ENCODE measurements around the gene TCTN1. TPM values are rescaled to one million over a fixed set of nuclear protein-coding genes. Genes with fewer than 3 reads are reported as not detected.

TCTN1 gene
- total and polyA plus RNA-seq, 2 of the 13 experiments (the other 11 are each of a cell fraction or from before 2014, with no cell fraction given): 13.6 to 16.0 TPM

DNA sequence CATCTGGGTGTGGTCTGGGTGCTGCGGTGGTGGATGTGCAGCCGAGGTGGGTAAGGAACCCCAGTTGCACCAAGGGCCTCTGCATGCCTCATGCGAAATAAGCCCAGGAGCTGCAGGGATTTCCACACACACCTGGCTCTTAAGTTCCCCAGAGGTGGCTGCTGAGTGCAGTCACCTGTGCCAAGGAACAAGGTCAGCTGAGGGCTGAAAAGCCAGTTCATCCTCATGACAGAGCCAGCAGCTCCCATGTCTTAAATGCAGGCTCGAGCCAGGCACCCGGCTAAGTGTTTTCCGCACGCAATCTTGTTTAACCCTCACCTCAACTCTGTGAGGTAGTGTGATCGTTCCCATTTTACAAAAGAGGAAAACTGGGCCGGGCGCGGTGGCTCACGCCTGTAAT lies 65.3 kb downstream of the TCTN1 start:
- Histone ChIP-seq H3K36me3 (replicated peaks in 1 of 2; ENCODE audit: control insufficient read depth in 1 of 2, insufficient read depth in 2 of 2, low read length in 2 of 2) (no peaks in the 10 kb centered on the region), H3K9ac (ENCODE audit: insufficient read depth, low read depth, low read length) (no peak overlapping the region), H3K79me2 (ENCODE audit: insufficient read depth, low read length) (no peaks in the 10 kb centered on the region), H2AFZ (ENCODE audit: low read length) (no peak overlapping the region), H3K27me3 (ENCODE audit: control insufficient read depth in 1 of 2, insufficient read depth in 2 of 2, low read length in 2 of 2) (peaks cover 0 to 17% of the 10 kb centered on the region in 2 experiments), H3K4me3 (replicated peaks in 1 of 3; ENCODE audit: insufficient read depth in 1 of 3, low read depth in 2 of 3, low read length in 3 of 3) (no peak overlapping the region), H3K4me2 (ENCODE audit: low read depth, low read length) (no peak overlapping the region), H3K27ac (ENCODE audit: extremely low read length, insufficient read depth, low read length) (no peak overlapping the region), H4K20me1 (ENCODE audit: insufficient read depth, low read length) (no peaks in the 10 kb centered on the region), H3K9me3 (ENCODE audit: low read length) (no peaks in the 10 kb centered on the region), H3K4me1 (ENCODE audit: insufficient read depth, low read length) (peaks cover 4% of the 10 kb centered on the region)
- in situ Hi-C loops (cut with HindIII; ENCODE audit: extremely low pct_ligation_motif_present, low pct_unique_long_range_greater_than_20kb) (no loop called here), intact Hi-C loops (cut with micrococcal nuclease; ENCODE audit: unreplicated experiment) (no loop called here)
- no peak for DNase-seq (ENCODE audit: low spot score)
- no TSS peak for BruUV-seq (replicated peaks)
- ChIA-PET CTCF (ENCODE audit: low intra/inter-chr PET ratio, low total read pairs) (no interaction called here), POLR2A (no interaction called here)
- TF ChIP-seq, protein P1, sequence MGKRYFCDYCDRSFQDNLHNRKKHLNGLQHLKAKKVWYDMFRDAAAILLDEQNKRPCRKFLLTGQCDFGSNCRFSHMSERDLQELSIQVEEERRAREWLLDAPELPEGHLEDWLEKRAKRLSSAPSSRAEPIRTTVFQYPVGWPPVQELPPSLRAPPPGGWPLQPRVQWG (CRISPR knock-in tag; IDR thresholded peaks at IDR 0.05; ENCODE audit: borderline replicate concordance, low read depth): no peak
- TF ChIP-seq ZFP36L2 (CRISPR knock-in tag; IDR thresholded peaks at IDR 0.05): no peak
- no peak for TF ChIP-seq SNAI1 (CRISPR knock-in tag; IDR thresholded peaks at IDR 0.05; ENCODE audit: borderline replicate concordance)
- no peak for TF ChIP-seq GPN1 (CRISPR knock-in tag; IDR thresholded peaks at IDR 0.05; ENCODE audit: borderline replicate concordance)
- TF ChIP-seq ELF1 (CRISPR knock-in tag; IDR thresholded peaks at IDR 0.05): no peak
- no peak for TF ChIP-seq FOXA3 (CRISPR knock-in tag; IDR thresholded peaks at IDR 0.05)
- no peak for TF ChIP-seq HCFC1 (IDR thresholded peaks at IDR 0.05; ENCODE audit: low read depth, low read length)
- TF ChIP-seq, protein P2, sequence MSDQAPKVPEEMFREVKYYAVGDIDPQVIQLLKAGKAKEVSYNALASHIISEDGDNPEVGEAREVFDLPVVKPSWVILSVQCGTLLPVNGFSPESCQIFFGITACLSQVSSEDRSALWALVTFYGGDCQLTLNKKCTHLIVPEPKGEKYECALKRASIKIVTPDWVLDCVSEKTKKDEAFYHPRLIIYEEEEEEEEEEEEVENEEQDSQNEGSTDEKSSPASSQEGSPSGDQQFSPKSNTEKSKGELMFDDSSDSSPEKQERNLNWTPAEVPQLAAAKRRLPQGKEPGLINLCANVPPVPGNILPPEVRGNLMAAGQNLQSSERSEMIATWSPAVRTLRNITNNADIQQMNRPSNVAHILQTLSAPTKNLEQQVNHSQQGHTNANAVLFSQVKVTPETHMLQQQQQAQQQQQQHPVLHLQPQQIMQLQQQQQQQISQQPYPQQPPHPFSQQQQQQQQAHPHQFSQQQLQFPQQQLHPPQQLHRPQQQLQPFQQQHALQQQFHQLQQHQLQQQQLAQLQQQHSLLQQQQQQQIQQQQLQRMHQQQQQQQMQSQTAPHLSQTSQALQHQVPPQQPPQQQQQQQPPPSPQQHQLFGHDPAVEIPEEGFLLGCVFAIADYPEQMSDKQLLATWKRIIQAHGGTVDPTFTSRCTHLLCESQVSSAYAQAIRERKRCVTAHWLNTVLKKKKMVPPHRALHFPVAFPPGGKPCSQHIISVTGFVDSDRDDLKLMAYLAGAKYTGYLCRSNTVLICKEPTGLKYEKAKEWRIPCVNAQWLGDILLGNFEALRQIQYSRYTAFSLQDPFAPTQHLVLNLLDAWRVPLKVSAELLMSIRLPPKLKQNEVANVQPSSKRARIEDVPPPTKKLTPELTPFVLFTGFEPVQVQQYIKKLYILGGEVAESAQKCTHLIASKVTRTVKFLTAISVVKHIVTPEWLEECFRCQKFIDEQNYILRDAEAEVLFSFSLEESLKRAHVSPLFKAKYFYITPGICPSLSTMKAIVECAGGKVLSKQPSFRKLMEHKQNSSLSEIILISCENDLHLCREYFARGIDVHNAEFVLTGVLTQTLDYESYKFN (CRISPR knock-in tag; conservative IDR thresholded peaks at IDR 0.05): no peak
- TF ChIP-seq, protein P3, sequence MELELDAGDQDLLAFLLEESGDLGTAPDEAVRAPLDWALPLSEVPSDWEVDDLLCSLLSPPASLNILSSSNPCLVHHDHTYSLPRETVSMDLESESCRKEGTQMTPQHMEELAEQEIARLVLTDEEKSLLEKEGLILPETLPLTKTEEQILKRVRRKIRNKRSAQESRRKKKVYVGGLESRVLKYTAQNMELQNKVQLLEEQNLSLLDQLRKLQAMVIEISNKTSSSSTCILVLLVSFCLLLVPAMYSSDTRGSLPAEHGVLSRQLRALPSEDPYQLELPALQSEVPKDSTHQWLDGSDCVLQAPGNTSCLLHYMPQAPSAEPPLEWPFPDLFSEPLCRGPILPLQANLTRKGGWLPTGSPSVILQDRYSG (CRISPR knock-in tag; IDR thresholded peaks at IDR 0.05): no peak
- TF ChIP-seq, protein P4, sequence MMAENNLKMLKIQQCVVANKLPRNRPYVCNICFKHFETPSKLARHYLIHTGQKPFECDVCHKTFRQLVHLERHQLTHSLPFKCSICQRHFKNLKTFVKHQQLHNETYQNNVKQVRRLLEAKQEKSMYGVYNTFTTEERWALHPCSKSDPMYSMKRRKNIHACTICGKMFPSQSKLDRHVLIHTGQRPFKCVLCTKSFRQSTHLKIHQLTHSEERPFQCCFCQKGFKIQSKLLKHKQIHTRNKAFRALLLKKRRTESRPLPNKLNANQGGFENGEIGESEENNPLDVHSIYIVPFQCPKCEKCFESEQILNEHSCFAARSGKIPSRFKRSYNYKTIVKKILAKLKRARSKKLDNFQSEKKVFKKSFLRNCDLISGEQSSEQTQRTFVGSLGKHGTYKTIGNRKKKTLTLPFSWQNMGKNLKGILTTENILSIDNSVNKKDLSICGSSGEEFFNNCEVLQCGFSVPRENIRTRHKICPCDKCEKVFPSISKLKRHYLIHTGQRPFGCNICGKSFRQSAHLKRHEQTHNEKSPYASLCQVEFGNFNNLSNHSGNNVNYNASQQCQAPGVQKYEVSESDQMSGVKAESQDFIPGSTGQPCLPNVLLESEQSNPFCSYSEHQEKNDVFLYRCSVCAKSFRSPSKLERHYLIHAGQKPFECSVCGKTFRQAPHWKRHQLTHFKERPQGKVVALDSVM (CRISPR knock-in tag; IDR thresholded peaks at IDR 0.05): no peak
- TF ChIP-seq MXD4 (CRISPR knock-in tag; IDR thresholded peaks at IDR 0.05): no peak
- TF ChIP-seq XRCC5 (optimal IDR thresholded peaks at IDR 0.05; ENCODE audit: low read length): no peak
- TF ChIP-seq RXRA (CRISPR knock-in tag; IDR thresholded peaks at IDR 0.05): no peak
- WGBS (ENCODE audit: low lambda C conversion rate): 74% methylated on average over 12 of the region's 12 CpGs
- ATAC-seq: no peak
- no peak for FAIRE-seq
